Mesendoderm (in vitro differentiated cells): ENCODE data around the gene FANCE.
"Not testable (repeated sequence)": the region's sequence is repeated elsewhere in the genome, so short reads cannot be mapped to it uniquely, and the experiment has no call there.

ENCODE experiments used
- DNase-seq: peaks from one replicate; pipeline ENCODE4 v3.0.0; 2013
- H2AK5ac ChIP-seq: 2 replicates; pipeline ENCODE4 v1.6.1; 2013; ENCODE audit warnings: low read length, inconsistent platforms
- H2BK120ac ChIP-seq: 2 replicates; pipeline ENCODE4 v1.6.1; 2013; ENCODE audit warnings: low read depth, mild to moderate bottlenecking, low read length, moderate library complexity, mixed read lengths
- H2BK15ac ChIP-seq: replicated peaks from 2 replicates; pipeline ENCODE4 v1.6.1; 2013; ENCODE audit warnings: low read depth, mild to moderate bottlenecking, moderate library complexity
- H2BK5ac ChIP-seq: 2 replicates; pipeline ENCODE4 v1.6.1; 2013; ENCODE audit warnings: low read length, inconsistent platforms
- H3K18ac ChIP-seq: 2 replicates; pipeline ENCODE4 v1.6.1; 2013; ENCODE audit warnings: mild to moderate bottlenecking, low read length, mixed read lengths
- H3K23ac ChIP-seq: one replicate; pipeline ENCODE4 v1.6.1; 2013; ENCODE audit warnings: low read length
- H3K27ac ChIP-seq: 2 replicates; pipeline ENCODE4 v1.5.1; 2013; ENCODE audit warnings: low read depth, mild to moderate bottlenecking, inconsistent platforms, low read length, moderate library complexity
- H3K27me3 ChIP-seq: 2 replicates; pipeline ENCODE4 v1.6.1; 2013; ENCODE audit warnings: low read length, control low read depth, mild to moderate bottlenecking, inconsistent platforms; ENCODE audit not compliant: insufficient read depth, poor library complexity
- H3K36me3 ChIP-seq: 2 replicates; pipeline ENCODE4 v1.6.1; 2013; ENCODE audit warnings: low read length, inconsistent platforms; ENCODE audit not compliant: control insufficient read depth, insufficient read depth
- H3K4ac ChIP-seq: one replicate; pipeline ENCODE4 v1.6.1; 2013; ENCODE audit warnings: low read depth, mild to moderate bottlenecking, low read length, moderate library complexity
- H3K4me1 ChIP-seq: 2 replicates; pipeline ENCODE4 v1.6.1; 2013; ENCODE audit warnings: low read depth, low read length, inconsistent platforms; ENCODE audit not compliant: control insufficient read depth
- H3K4me2 ChIP-seq: 2 replicates; pipeline ENCODE4 v1.6.1; 2013; ENCODE audit warnings: low read length
- H3K4me3 ChIP-seq: 2 replicates; pipeline ENCODE4 v1.5.1; 2013; ENCODE audit warnings: mild to moderate bottlenecking, low read length
- H3K56ac ChIP-seq: one replicate; pipeline ENCODE4 v1.6.1; 2013; ENCODE audit warnings: low read length
- H3K79me1 ChIP-seq: 2 replicates; pipeline ENCODE4 v1.6.1; 2013; ENCODE audit warnings: low read length, inconsistent platforms
- H3K79me2 ChIP-seq: 2 replicates; pipeline ENCODE4 v1.6.1; 2013; ENCODE audit warnings: mild to moderate bottlenecking, low read length; ENCODE audit not compliant: control insufficient read depth, insufficient read depth
- H3K9ac ChIP-seq: 2 replicates; pipeline ENCODE4 v1.6.1; 2013; ENCODE audit warnings: low read length, inconsistent platforms
- H4K5ac ChIP-seq: one replicate; pipeline ENCODE4 v1.6.1; 2013; ENCODE audit warnings: low read length
- H4K8ac ChIP-seq: one replicate; pipeline ENCODE4 v1.6.1; 2013; ENCODE audit warnings: low read depth, mild to moderate bottlenecking, control low read depth, low read length, moderate library complexity
- WGBS: extraction: QIAGEN DNeasy Blood & Tissue Kit; methylation state at CpG from one replicate; pipeline ENCODE4 v1.1.7; 2013; ENCODE audit warnings: low lambda C conversion rate, missing lambda C conversion rate; ENCODE audit not compliant: insufficient coverage; ENCODE audit errors: extremely low coverage; 5-methylcytosine and 5-hydroxymethylcytosine counted together

The FANCE gene

GRCh38 chr6:35435074-35435837 lies 16.9 kb upstream of the FANCE start:
- Histone ChIP-seq H3K79me1 (no peaks in the 10 kb centered on the region), H3K4me1 (no peaks in the 10 kb centered on the region), H2BK5ac (no peak overlapping the region), H3K27ac (no peak overlapping the region), H3K4ac (no peak overlapping the region), H2BK120ac (no peak overlapping the region), H4K8ac (no peak overlapping the region), H3K4me2 (no peak overlapping the region), H3K27me3 (no peaks in the 10 kb centered on the region), H3K23ac (no peak overlapping the region), H2AK5ac (no peak overlapping the region), H3K4me3 (no peak overlapping the region), H4K5ac (no peak overlapping the region), H2BK15ac (no peak overlapping the region), H3K9ac (no peak overlapping the region), H3K79me2 (no peaks in the 10 kb centered on the region), H3K36me3 (no peaks in the 10 kb centered on the region), H3K18ac (no peak overlapping the region), H3K56ac (peak overlapping the region; percentile 22)
- no peak for DNase-seq
- no CpG with 5 or more reads among the region's 16 CpGs for WGBS

- Histone ChIP-seq H3K27me3 (no peaks in the 10 kb centered on the region), H3K9ac (no peak overlapping the region), H2AK5ac (no peak overlapping the region), H2BK120ac (no peak overlapping the region), H2BK15ac (no peak overlapping the region), H3K27ac (no peak overlapping the region), H3K36me3 (no peaks in the 10 kb centered on the region), H4K5ac (no peak overlapping the region), H2BK5ac (no peak overlapping the region), H3K79me2 (no peaks in the 10 kb centered on the region), H3K4ac (no peak overlapping the region), H3K18ac (no peak overlapping the region), H3K4me3 (no peak overlapping the region), H3K56ac (no peak overlapping the region), H3K79me1 (no peaks in the 10 kb centered on the region), H3K4me2 (no peak overlapping the region), H3K23ac (no peak overlapping the region), H4K8ac (no peak overlapping the region), H3K4me1 (no peaks in the 10 kb centered on the region)
- WGBS: no CpG with 5 or more reads among the region's 8 CpGs
- DNase-seq: peak; percentile 39
These were observed 15.9 kb upstream of the FANCE start for GRCh38 chr6:35436071-35436857.

GRCh38 chr6:35438378-35439065 lies 13.6 kb upstream of the FANCE start:
- not testable (repeated sequence) for H3K4me1 ChIP-seq, H3K27ac ChIP-seq, H3K79me2 ChIP-seq, H3K36me3 ChIP-seq, H3K4me2 ChIP-seq, H3K4ac ChIP-seq, H3K18ac ChIP-seq, H2BK5ac ChIP-seq, H3K27me3 ChIP-seq, H3K79me1 ChIP-seq, H2BK120ac ChIP-seq, H3K9ac ChIP-seq, H3K23ac ChIP-seq, H3K4me3 ChIP-seq, H4K8ac ChIP-seq, DNase-seq, H2BK15ac ChIP-seq, H2AK5ac ChIP-seq, H3K56ac ChIP-seq, H4K5ac ChIP-seq
- WGBS: no CpG with 5 or more reads among the region's 7 CpGs

GRCh38 chr6:35439308-35439707 lies 12.8 kb upstream of the FANCE start:
- Histone ChIP-seq H2BK15ac (no peak overlapping the region), H3K18ac (no peak overlapping the region), H3K4ac (no peak overlapping the region), H3K4me1 (no peaks in the 10 kb centered on the region), H2BK5ac (no peak overlapping the region), H4K5ac (no peak overlapping the region), H3K9ac (no peak overlapping the region), H3K4me3 (no peak overlapping the region), H2AK5ac (no peak overlapping the region), H3K4me2 (no peak overlapping the region), H4K8ac (no peak overlapping the region), H3K56ac (no peak overlapping the region), H3K23ac (no peak overlapping the region), H3K27ac (no peak overlapping the region), H3K27me3 (no peaks in the 10 kb centered on the region), H3K79me1 (no peaks in the 10 kb centered on the region), H2BK120ac (no peak overlapping the region), H3K36me3 (no peaks in the 10 kb centered on the region), H3K79me2 (no peaks in the 10 kb centered on the region)
- no CpG with 5 or more reads among the region's 3 CpGs for WGBS
- DNase-seq: peak; percentile 61

- Histone ChIP-seq H4K8ac (no peak overlapping the region), H2BK120ac (no peak overlapping the region), H3K79me1 (no peaks in the 10 kb centered on the region), H2BK5ac (no peak overlapping the region), H4K5ac (no peak overlapping the region), H2BK15ac (no peak overlapping the region), H3K4ac (no peak overlapping the region), H3K23ac (no peak overlapping the region), H3K4me3 (no peak overlapping the region), H3K27ac (no peak overlapping the region), H3K27me3 (no peaks in the 10 kb centered on the region), H3K4me2 (no peak overlapping the region), H2AK5ac (no peak overlapping the region), H3K4me1 (no peaks in the 10 kb centered on the region), H3K36me3 (no peaks in the 10 kb centered on the region), H3K56ac (no peak overlapping the region), H3K79me2 (no peaks in the 10 kb centered on the region), H3K9ac (no peak overlapping the region), H3K18ac (no peak overlapping the region)
- no peak for DNase-seq
- no CpG with 5 or more reads among the region's 3 CpGs for WGBS
These were observed 10.9 kb upstream of the FANCE start for GRCh38 chr6:35441205-35441604.
